Stimulated activated CD4-positive, alpha-beta T cell treated with anti-CD3 and anti-CD28 coated beads, Interleukin-15, amount 100 ng/mL, for 48 hours (primary cell): Measurements from ENCODE around the gene CC2D1A.
A peak's percentile ranks its signal among the peaks of the same experiment; 100 is the strongest.

Experiments used
- DNase-seq, 2 donors: peaks; one replicate each; pipeline ENCODE4 v3.0.0-alpha.2; 2020; ENCODE audit warnings: low read depth in 2 of 2

Gene CC2D1A

GRCh38 chr19:13905634-13906520, at the start of gene CC2D1A, which contains the start of gene BRME1:
Gene CC2D1A, plus strand, starts transcription at chr19:13906201. Its CDS starts 241 bp downstream, at chr19:13906442.
Gene BRME1, minus strand, starts transcription at chr19:13906117. Its CDS starts 1,225 bp downstream, at chr19:13904892.
- DNase-seq, result peak; percentile 93 to 97

- no peak for DNase-seq
These were observed 49.5 kb upstream of the CC2D1A start for GRCh38 chr19:13856497-13856896.

DNA sequence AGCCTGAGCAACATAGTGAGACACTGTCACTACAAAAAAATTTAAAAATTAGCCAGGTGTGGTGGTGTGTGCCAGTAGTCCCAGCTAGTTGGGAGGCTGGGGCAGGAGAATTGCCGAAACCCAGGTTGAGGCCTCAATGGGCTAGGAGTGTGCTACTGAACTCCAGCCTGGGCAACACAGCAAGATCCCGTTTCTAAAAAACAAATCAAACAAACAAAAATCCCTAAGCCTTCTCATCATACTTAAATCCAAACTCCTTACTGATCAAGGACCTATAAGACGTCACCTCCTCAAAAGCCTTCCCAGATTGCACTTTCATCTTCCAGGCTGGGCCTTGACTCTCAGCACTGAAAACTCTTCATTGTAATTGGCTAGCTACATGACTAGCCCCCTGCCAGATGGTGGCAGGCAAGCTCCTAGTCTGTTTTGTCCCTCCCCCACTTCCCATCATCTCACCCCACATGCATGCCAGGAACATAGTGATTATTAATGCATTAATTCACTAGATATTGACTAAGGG, 46.6 kb upstream of the CC2D1A start:
- DNase-seq, result no peak

DNA sequence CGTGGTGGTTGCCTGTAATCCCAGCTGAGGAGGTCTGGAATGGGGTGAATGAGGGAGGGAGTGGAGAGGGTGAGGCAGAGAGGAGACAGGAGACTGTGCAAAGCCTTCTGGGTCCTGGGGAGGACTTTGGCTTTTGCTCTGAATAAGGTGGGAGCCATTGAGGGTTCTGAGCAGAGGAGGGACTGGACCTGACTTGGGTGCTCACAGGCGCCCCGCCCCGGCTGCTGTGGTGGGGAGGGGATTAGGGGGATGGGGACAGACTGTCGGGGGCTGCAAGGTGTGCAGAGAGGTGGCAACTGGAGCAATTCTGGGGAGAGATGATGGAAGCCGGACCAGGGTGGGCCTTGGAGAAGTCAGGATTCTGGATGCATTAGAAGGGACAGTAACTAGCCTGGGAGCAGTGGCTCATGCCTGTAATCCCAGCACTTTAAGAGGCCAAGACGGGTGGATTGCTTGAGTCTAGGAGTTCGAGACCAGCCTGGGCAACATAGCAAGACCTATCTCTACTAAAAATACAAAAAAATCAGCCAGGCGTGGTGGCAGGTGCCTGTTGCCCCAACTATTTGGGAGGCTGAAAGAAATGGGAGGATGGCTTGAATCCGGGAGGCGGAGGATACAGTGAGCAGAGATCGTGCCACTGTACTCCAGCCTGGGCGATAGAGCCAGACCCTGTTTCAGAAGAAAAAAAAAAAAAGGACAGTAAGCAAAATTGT, 45.2 kb upstream of the CC2D1A start:
- DNase-seq, result no peak

DNA sequence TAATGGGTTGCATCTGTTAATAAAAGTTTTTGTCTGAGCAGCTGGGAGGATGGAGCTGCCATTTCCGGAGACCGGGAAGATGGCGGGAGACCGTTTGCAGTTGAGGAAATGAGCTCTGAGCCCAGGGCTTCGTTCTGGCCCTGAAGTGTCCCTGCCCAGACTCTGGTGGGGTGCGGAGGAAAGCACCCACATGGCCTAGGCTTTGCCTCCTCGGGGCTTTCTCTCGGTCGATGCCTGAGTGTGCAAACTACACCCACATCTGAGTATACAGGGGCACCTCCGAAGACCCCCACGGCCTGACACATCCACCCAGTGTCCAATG, 44.6 kb upstream of the CC2D1A start:
- no peak for DNase-seq

GRCh38 chr19:13861714-13862531, 44.1 kb upstream of the CC2D1A start:
- DNase-seq, result peak; percentile 74 to 87

- DNase-seq, result no peak
These were observed 41.8 kb upstream of the CC2D1A start for GRCh38 chr19:13864046-13864666.

DNA sequence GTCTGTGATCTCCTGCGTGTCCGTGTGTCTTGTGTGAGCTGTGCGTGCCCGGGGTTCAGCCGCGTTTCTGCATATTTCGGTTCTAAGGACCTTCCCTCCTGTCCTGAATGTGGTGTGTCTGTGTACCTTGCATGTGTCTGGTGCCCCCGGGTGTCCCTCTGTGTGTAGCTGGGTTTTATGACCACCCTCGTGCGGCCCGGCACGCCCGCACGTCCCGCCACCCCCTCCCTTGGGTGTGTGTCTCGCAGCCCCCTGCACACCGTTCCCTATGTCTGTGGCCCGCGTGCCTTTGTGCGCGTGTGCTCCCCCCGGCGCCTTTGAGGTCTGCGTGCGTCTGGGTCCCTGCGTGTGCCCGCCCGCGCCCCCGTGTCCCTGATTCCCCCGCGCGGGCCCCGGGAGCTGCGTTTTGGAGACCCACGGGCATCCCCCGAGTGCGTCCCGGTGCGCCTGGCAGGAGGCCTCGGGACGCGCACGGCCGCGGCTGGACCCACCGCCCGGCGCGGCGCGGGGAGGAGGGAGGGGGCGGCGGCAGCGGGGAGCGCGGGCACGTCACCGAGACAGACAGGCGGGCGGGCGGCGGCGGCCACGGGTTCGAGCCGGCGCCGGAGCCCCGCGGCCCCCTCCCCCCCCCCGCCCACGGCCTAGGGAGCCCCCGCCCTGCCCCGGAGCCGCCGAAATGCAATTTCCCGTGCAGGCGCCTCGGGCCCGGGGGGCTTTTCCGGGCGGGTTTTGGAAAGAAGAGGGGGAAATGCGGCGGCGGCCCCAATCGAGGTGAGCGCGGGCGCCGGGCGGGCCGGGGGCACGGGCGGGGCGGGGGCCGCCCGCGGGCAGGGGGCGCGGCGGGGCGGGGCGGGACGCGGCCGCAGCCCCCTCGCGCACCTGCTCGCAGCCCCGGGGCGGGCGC, 41.1 kb upstream of the CC2D1A start:
- no peak for DNase-seq

DNA sequence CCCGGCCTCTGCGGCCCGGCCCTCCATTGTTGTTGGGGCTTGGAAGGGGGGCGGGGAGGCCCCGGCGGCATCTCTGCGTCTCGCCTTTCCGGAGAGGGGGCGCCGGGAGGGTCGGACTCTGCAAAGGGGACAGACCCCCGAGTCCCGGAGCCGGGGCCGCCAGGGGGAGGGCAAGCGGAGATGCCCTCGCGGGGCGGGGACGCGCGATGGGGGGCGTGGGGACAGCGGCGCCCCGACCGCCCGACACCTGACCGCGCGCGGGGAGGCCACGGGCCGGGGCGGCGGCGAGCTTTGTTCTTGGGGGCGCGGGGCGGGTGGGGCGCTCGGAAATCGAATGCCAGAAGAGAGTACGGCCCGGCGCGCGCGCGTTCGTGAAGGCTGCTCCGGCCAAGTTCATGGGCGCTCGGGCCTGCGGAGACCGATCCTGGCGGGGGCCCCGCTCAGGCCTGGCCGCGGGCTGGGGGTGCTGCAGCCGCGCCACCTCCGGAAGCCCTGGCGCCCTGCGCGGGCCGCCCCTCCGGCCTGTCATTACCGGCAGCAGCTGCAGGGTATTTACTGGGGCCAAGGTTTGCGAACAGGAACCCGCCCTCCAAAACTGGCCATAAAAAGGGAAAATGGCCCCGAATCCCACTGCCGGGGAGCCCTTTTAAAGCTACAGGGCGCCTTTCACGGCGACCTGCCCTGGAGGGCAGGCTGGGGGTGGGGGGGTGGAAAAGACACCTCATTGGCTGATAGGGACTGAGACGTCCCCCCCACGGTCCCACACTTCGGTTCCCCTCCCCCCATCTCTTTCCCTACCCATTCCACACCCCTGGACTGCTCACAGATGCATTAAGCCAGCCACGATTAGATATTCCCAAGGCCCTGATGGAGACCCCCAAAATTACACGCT, 40.2 kb upstream of the CC2D1A start:
- no peak for DNase-seq

DNA sequence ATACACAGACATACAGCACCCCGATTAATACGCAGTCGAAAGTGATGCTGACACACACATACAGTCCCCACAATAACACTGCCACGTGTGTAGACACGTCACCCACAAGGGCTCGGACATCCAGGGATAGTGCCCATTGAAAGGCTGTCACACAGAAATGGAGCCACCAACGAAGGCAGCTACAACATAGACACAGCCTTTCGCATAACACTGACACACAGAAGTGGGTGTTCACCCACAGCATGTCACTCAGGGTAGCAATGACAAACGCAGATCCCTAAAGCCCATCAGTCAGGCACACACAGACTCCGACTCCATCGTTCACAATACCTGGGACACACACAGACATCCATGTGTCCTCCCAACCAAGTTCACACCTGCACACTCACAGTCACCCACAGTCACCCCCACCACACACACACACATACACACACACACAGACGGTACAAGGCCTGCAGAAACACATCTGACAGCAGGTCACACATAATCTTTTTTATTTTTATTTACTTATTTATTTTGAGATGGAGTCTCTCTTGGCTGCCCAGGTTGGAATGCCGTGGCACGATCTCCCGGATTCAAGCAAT, 39.4 kb upstream of the CC2D1A start:
- no peak for DNase-seq

DNA sequence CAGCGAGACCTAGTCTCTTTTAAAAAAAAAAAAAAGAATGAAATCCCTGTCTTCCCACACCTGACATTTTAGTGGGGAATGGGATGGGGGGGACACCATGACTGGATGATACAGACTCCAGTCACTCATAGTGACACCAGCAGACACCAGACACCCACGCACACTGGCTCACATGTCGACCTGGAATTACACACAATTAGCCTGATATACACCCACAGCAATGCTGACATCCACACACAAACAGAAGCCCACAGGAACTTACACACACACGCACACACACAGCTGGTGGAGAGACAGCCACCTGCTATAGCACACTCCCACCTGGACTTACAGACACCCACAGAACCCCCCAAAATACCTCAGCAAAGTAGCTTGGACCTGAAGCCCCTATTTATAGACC, 37.3 kb upstream of the CC2D1A start:
- DNase-seq, result no peak

DNA sequence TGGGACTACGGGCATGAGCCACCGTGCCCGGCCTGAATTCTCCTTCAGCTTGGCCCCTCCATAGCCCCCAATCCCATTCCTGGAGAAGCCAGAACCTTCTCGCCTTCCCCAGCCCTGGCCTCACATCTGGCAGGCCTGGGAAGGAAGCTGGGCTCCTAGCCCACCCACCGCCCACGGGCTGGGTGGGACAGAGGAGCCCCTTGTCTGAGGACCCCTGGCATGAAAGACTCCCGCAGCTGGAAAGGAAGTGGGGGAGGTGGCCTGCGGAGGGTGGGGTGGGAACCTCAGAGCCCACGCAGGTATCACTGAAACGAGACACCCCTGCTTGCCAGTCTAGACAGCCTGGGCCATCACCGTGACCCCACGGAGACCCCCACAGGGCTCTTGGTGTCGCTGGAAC, 36.7 kb upstream of the CC2D1A start:
- no peak for DNase-seq

DNA sequence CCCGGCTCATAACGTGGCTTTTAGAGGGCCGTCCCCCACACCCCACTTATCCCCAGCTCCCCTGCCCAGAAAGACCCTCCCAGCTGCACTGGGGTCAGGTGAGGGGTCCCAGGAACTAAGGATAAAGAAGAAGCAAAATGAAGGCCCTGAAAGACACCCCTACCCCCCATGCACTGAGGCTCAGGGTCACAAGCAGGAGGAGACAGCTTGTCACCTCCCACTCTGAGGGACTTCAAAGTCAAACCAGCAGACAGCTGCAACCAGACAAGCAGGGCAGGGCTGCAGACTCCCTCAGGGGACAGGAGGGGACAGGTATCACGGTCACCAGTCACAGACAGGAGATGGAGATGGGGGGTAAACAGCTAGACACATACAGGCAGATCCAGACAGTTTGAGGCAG, 35.1 kb upstream of the CC2D1A start:
- no peak for DNase-seq

- DNase-seq, result no peak
These were observed 33.7 kb upstream of the CC2D1A start for GRCh38 chr19:13872339-13872694.

GRCh38 chr19:13872695-13873389, 33.2 kb upstream of the CC2D1A start:
- DNase-seq, result no peak

- DNase-seq, result no peak
These were observed 32.0 kb upstream of the CC2D1A start for GRCh38 chr19:13873834-13874515.

GRCh38 chr19:13875824-13876223, 30.2 kb upstream of the CC2D1A start:
- no peak for DNase-seq

GRCh38 chr19:13876834-13877233, 29.2 kb upstream of the CC2D1A start, which contains the start of gene NANOS3:
Gene NANOS3, plus strand, starts transcription at chr19:13877134. Its CDS starts 115 bp downstream, at chr19:13877249.
- no peak for DNase-seq
